ENCODE data around the gene B3GNT3. TPM values are rescaled to one million over a fixed set of nuclear protein-coding genes. Genes with fewer than 3 reads are reported as not detected.

B3GNT3 gene
- polyA plus RNA-seq, 3 donors: 0.55 to 3.1 (median 0.67) TPM

Other genes starting within 250 kb of the B3GNT3 start
- 10 to 100 TPM; 21.5 to 68.3 (median 50.4) TPM for gene COLGALT1, start 239.5 kb upstream of the B3GNT3 start, polyA plus RNA-seq
- 1 to 10 TPM in 1 of 3 donors, under 1 TPM in 2; 0.11 to 1.0 (median 0.15) TPM for gene UNC13A, start 106.8 kb upstream of the B3GNT3 start, polyA plus RNA-seq
- 10 to 100 TPM; 11.0 to 27.8 (median 13.9) TPM for gene MAP1S, start 75.7 kb upstream of the B3GNT3 start, polyA plus RNA-seq
- 1 to 10 TPM in 2 of 3 donors, under 1 TPM in 1; 0.76 to 2.2 (median 1.8) TPM for gene FCHO1, start 43.7 kb upstream of the B3GNT3 start, polyA plus RNA-seq
- under 1 TPM in 2 of 3 donors, not detected in 1; 0.33 to 0.45 TPM for gene INSL3, start 26.4 kb downstream of the B3GNT3 start, polyA plus RNA-seq
- gene JAK3, start 52.8 kb downstream of the B3GNT3 start, polyA plus RNA-seq: 10 to 100 TPM in 1 of 3 donors, 1 to 10 TPM in 2; 1.9 to 11.1 (median 9.7) TPM
- gene RPL18A, start 64.8 kb downstream of the B3GNT3 start, polyA plus RNA-seq: 1,000 to 10,000 TPM; 2,749 to 3,693 (median 2,955) TPM
- gene SLC5A5, start 76.8 kb downstream of the B3GNT3 start, polyA plus RNA-seq: 1 to 10 TPM in 1 of 3 donors, under 1 TPM in 1, not detected in 1; 0.06 to 2.6 TPM
- 100 to 1,000 TPM in 2 of 3 donors, 10 to 100 TPM in 1; 77.4 to 149 (median 111) TPM for gene CCDC124, start 137.9 kb downstream of the B3GNT3 start, polyA plus RNA-seq
- gene KCNN1, start 172.0 kb downstream of the B3GNT3 start, polyA plus RNA-seq: under 1 TPM in 2 of 3 donors, not detected in 1; 0.06 to 0.34 TPM
- 10 to 100 TPM; 11.1 to 48.6 (median 15.4) TPM for gene ARRDC2, start 213.0 kb downstream of the B3GNT3 start, polyA plus RNA-seq